SU-DHL-6 (cell line): ENCODE results near the gene TPO.

Source experiments
- H2AFZ ChIP-seq: fragments of 200-600 bp; sonication (generic); 2 replicates; pipeline ENCODE4 v1.6.1; 2014; ENCODE audit warnings: low read depth, mild to moderate bottlenecking, moderate library complexity, mixed read lengths, antibody characterized with exemption, low read length; ENCODE audit not compliant: severe bottlenecking
- H3F3A ChIP-seq: fragments of 200-600 bp; shearing (Covaris generic); 2 replicates; pipeline ENCODE4 v1.6.0; 2016; ENCODE audit warnings: antibody characterized with exemption, mild to moderate bottlenecking; ENCODE audit not compliant: insufficient read depth
- H3K27ac ChIP-seq: fragments of 200-600 bp; sonication (generic); 2 replicates; pipeline ENCODE4 v1.5.1; 2016; ENCODE audit warnings: low read depth, mild to moderate bottlenecking, low read length, moderate library complexity, mixed read lengths
- H3K27me3 ChIP-seq: fragments of 200-600 bp; sonication (generic), shearing (Covaris generic); 2 replicates; pipeline ENCODE4 v1.6.0; 2014; ENCODE audit warnings: mild to moderate bottlenecking, low read length
- H3K36me3 ChIP-seq: fragments of 200-600 bp; sonication (generic); 2 replicates; pipeline ENCODE4 v1.6.1; 2014; ENCODE audit warnings: mild to moderate bottlenecking, low read length, mixed read lengths
- H3K4me2 ChIP-seq: fragments of 300-600, 200-600 bp; shearing (Covaris generic), sonication (generic); 2 replicates; pipeline ENCODE4 v1.6.0; 2014; ENCODE audit warnings: low read length, low read depth, mild to moderate bottlenecking; ENCODE audit not compliant: poor library complexity, severe bottlenecking
- H3K4me3 ChIP-seq: fragments of 200-600 bp; sonication (generic); 2 replicates; pipeline ENCODE4 v1.5.1; 2014; ENCODE audit warnings: antibody characterized with exemption, low read length, mild to moderate bottlenecking, mixed read lengths; ENCODE audit not compliant: insufficient read depth, poor library complexity, severe bottlenecking
- H3K79me2 ChIP-seq: fragments of 200-600 bp; sonication (generic); 2 replicates; pipeline ENCODE4 v1.6.1; 2014; ENCODE audit warnings: mild to moderate bottlenecking, low read length, moderate library complexity; ENCODE audit not compliant: insufficient read depth
- H3K9ac ChIP-seq: fragments of 200-600 bp; sonication (generic); 2 replicates; pipeline ENCODE4 v1.7.0; 2014; ENCODE audit warnings: mild to moderate bottlenecking, low read length
- H3K9me2 ChIP-seq: fragments of 200-600 bp; sonication (generic); replicated peaks from 2 replicates; pipeline ENCODE4 v1.6.1; 2014; ENCODE audit warnings: low read length; ENCODE audit not compliant: insufficient read depth
- H3K9me3 ChIP-seq: fragments of 200-600 bp; sonication (generic); 2 replicates; pipeline ENCODE4 v1.6.1; 2014; ENCODE audit warnings: low read length, mixed read lengths; ENCODE audit not compliant: insufficient read depth
- H4K20me1 ChIP-seq: fragments of 200-600 bp; sonication (generic); 2 replicates; pipeline ENCODE4 v1.6.1; 2014; ENCODE audit warnings: low read depth, mild to moderate bottlenecking, antibody characterized with exemption, low read length, moderate library complexity, mixed read lengths
- CTCF ChIP-seq: fragments of 200-600 bp; sonication (generic); IDR thresholded peaks from one replicate; pipeline ENCODE4 v1.5.1; 2017; ENCODE audit warnings: antibody characterized with exemption, mild to moderate bottlenecking, low read length, moderate library complexity; ENCODE audit not compliant: insufficient read depth, poor library complexity, severe bottlenecking
- EZH2phosphoT487 ChIP-seq: fragments of 200-600 bp; sonication (generic), shearing (Covaris generic); conservative IDR thresholded peaks from 2 replicates; pipeline ENCODE4 v1.6.1; 2018; ENCODE audit warnings: mild to moderate bottlenecking, antibody characterized with exemption, low read length, moderate library complexity, mixed read lengths

Gene TPO

GRCh38 chr2:1369905-1370304 lies 43.4 kb upstream of the TPO start:
- Histone ChIP-seq H3F3A (no peaks in the 10 kb centered on the region), H3K9ac (no peak overlapping the region), H3K79me2 (no peaks in the 10 kb centered on the region), H3K9me2 (no peaks in the 10 kb centered on the region), H3K4me2 (no peak overlapping the region), H3K27me3 (no peaks in the 10 kb centered on the region), H3K27ac (no peak overlapping the region), H3K36me3 (no peaks in the 10 kb centered on the region), H2AFZ (no peak overlapping the region), H4K20me1 (no peaks in the 10 kb centered on the region), H3K4me3 (no peak overlapping the region), H3K9me3 (no peaks in the 10 kb centered on the region)
- TF ChIP-seq CTCF (no peak), EZH2phosphoT487 (no peak)

GRCh38 chr2:1370461-1370860 lies 42.8 kb upstream of the TPO start:
- H3K9ac ChIP-seq, result no peak overlapping the region
- H3K27me3 ChIP-seq, result no peaks in the 10 kb centered on the region
- no peaks in the 10 kb centered on the region for H3F3A ChIP-seq
- no peak overlapping the region for H3K27ac ChIP-seq
- no peak overlapping the region for H3K4me3 ChIP-seq
- H3K4me2 ChIP-seq, result no peak overlapping the region
- H3K79me2 ChIP-seq, result no peaks in the 10 kb centered on the region
- no peaks in the 10 kb centered on the region for H3K9me2 ChIP-seq
- no peak overlapping the region for H2AFZ ChIP-seq
- no peak for TF ChIP-seq EZH2phosphoT487
- TF ChIP-seq CTCF, result no peak
- H3K36me3 ChIP-seq, result no peaks in the 10 kb centered on the region
- no peaks in the 10 kb centered on the region for H3K9me3 ChIP-seq
- H4K20me1 ChIP-seq, result no peaks in the 10 kb centered on the region

GRCh38 chr2:1371082-1371481 lies 42.2 kb upstream of the TPO start:
- no peaks in the 10 kb centered on the region for H3K36me3 ChIP-seq
- TF ChIP-seq CTCF (no peak), EZH2phosphoT487 (no peak)
- H3K27me3 ChIP-seq, result no peaks in the 10 kb centered on the region

More at GRCh38 chr2:1371082-1371481, 42.2 kb upstream of the TPO start:
- Histone ChIP-seq H2AFZ (no peak overlapping the region), H3K9me2 (no peaks in the 10 kb centered on the region), H3F3A (no peaks in the 10 kb centered on the region), H3K4me2 (no peak overlapping the region), H3K9ac (no peak overlapping the region), H3K4me3 (no peak overlapping the region), H3K79me2 (no peaks in the 10 kb centered on the region), H3K27ac (no peak overlapping the region), H4K20me1 (no peaks in the 10 kb centered on the region), H3K9me3 (no peaks in the 10 kb centered on the region)
